IPS DF 4.7 (cell line): ENCODE results near the gene IMMP2L.
"Not testable (repeated sequence)": the region's sequence is repeated elsewhere in the genome, so short reads cannot be mapped to it uniquely, and the experiment has no call there.

ENCODE experiments used
- DNase-seq: peaks from one replicate; pipeline ENCODE4 v3.0.0-alpha.2; 2013; ENCODE audit warnings: low spot score; ENCODE audit errors: extremely low read depth

Gene IMMP2L

GRCh38 chr7:111081546-111082267, 480.6 kb downstream of the IMMP2L start:
- no peak for DNase-seq

DNA sequence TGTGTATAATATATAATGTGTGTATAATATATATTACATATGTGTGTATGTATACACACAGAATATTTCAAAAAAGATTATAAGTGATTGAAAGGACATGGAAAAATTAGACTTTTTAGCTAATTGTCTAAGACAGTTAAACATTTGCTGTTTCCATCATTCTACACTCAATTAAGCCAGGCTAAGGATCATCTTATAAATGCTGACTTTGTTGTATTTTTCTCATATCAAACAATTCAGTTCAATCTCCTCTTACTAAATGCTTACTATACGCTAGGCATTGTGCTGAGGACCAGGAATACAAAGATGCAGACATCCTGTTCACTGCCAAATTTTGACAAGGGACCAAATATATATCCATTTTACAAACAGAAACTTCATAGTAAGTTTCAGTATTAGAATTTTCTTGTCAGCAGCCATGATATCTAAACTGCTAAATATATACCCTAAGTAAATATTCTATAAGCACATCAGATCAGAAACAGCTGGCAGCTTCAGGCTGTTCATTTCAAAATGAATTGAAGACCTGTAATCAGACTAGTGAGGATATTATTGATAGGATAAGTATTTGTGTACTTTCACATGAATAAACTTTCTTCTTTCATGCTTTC, 481.7 kb downstream of the IMMP2L start:
- no peak for DNase-seq

DNA sequence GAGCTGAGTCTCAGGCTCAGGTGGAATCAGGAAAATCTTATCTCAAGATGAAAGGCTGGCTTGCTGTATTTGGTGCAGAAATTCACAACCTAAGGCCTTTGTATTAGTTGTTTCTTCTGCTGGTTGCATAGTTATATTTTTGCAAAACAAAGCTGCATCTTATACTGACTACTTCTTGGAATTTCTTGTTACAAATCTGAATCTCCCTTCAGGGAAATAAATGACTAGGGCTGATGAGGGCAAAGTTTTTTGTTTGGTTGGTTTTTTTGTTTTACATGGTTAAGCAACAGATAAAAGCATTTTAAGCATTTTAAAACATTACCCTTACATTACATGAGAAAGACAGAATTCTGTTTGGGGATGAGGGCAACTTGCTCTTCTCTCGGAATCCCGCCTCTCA, 485.3 kb downstream of the IMMP2L start:
- no peak for DNase-seq

DNA sequence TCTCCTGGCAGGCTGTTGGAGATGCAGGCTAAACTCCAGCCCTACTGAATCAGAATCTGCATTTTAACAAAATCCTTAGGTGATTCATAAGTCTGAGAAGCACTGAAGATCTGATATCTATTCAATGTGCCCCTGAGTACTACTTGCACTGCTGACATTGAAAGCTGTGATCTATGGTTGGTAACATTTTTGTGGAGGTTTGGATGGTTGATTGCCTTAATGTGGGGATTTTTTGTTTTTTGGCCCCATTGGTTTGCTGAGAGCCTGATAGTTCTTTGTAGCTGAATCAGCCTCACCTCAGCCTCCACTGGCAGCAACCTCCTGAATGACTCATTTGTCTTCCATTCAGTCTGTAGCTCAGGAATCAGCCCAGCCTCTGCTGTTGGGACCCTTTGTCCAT, 486.1 kb downstream of the IMMP2L start:
- no peak for DNase-seq

DNA sequence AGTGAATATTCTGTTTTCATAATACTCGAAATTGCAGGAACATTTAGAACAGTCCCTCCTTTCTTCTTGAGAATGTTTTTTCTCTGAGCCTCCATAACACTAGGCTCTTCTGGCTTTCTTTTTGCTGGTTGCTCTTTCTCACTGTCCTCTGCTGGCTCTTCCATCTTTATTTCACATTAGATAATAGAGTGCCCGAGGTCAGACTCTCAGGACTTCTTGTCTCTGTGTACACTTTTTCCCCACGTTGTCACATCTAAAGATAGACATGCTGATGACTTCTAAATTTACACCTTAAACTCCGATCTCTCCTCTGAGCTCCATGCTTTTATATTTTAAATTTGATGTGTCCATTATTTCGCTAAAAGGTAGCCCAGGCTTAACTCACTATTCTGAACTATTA, 486.8 kb downstream of the IMMP2L start:
- no peak for DNase-seq

- DNase-seq = no peak
Measured at GRCh38 chr7:111074748-111075146, 487.5 kb downstream of the IMMP2L start.

- no peak for DNase-seq
Measured at GRCh38 chr7:111074071-111074747, 488.1 kb downstream of the IMMP2L start.

DNA sequence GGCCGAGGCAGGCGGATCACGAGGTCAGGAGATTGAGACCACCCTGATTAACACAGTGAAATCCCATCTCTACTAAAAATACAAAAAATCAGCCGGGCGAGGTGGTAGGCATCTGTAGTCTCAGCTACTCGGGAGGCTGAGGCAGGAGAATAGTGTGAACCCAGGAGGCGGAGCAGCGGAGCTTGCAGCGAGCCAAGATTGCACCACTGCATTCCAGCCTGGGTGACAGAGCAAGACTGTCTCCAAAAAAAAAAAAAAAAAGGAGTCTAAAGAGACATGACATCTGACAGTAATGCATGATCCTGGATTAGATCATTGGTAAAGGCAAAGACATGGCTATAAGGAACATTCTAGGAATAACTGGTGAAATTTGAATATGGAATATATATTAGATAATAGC, 489.6 kb downstream of the IMMP2L start:
- not testable (repeated sequence) for DNase-seq

DNA sequence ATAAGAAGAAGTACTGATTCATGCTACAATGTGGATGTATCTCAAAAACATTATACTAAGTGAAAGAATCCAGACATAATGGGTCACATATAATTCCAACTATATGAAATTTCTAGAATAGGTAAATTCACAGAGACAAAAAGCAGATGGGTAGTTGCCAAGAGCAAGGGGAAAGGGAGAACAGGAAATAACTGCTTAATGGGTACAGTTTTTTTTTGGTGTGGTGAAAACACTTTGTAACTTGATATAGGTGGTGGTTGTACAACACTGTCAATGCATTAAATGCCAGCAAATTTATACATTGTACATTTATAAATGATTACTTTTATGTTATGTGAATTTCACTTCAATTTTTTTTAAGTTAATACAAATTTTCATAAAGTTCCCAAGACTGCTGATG, 490.7 kb downstream of the IMMP2L start:
- DNase-seq = no peak

GRCh38 chr7:111068618-111069017, 493.7 kb downstream of the IMMP2L start:
- no peak for DNase-seq

GRCh38 chr7:111067682-111068081, 494.6 kb downstream of the IMMP2L start:
- DNase-seq = no peak

DNA sequence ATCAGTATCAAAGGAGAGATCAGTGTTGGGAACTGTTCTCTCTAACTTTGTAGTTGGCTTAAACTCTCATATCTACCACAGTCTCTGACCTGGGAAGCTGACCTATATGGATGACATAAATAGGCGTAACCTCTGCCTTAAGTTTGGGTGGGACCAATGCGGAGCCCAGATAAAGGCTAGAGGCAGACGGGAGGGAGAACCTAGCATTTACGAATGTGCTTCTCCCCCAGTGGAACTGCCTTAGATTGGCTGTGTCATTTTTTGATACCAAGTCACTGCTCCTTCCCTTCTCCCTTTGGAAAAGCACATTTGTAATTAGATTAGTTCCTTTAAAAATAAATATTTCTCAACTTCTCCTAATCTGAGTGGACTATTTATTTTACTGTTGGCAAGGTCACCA, 495.0 kb downstream of the IMMP2L start:
- no peak for DNase-seq

GRCh38 chr7:111063166-111063565, 499.1 kb downstream of the IMMP2L start:
- DNase-seq = no peak

DNA sequence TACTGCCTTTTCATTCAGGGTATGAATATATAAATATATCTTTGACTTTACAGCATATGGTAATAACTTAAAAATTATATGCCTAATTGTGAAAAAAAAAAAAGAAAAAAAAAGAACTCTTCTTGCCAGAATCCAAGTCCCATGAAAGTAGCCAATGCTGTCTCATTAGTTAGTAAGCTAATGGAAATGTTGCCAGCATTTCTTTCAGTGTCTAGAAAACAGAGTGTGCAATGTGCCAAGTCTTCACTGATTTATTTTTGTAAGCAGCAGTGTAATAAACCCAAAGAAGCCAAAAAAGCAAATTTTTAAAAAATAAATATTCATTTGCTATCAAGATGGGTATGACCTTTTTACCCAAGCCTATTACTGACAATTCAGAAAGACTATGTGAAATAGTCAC, 502.5 kb downstream of the IMMP2L start:
- DNase-seq = no peak

DNA sequence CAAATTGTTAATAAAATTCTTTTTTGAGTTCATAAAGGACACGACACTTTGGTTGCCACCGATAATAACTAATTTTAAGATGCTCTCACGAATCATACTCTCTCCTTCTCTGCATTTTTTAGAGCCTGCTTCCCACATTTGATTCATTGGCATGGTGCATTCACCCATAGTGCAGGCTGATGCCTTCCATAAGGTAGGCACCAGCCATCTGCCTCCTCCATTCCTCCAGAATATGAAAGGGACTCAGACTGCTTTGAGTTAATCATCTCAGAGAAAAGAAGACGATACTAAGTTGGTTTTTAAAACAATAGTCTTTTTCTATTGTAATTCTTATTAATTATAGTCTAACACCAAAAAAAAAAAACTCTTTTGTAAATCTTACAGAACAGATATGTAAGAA, 505.2 kb downstream of the IMMP2L start:
- DNase-seq = no peak

DNA sequence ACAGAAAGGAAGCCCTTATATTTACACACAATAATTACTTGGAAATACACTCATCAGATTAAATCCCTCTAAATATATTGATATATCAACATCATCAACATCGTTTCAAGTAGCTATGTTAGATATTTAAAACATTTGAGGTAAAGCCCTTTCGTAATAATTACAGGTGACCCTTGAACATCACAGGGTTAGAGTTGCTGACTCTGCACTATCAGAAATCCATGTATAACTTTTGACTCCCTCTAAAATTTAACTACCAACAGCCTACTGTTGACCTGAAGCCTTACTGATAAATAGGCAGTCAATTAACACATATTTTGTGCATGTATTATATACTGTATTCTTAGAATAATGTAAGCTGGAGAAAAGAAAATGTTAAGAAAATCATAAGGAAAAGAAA, 505.9 kb downstream of the IMMP2L start:
- DNase-seq = no peak

DNA sequence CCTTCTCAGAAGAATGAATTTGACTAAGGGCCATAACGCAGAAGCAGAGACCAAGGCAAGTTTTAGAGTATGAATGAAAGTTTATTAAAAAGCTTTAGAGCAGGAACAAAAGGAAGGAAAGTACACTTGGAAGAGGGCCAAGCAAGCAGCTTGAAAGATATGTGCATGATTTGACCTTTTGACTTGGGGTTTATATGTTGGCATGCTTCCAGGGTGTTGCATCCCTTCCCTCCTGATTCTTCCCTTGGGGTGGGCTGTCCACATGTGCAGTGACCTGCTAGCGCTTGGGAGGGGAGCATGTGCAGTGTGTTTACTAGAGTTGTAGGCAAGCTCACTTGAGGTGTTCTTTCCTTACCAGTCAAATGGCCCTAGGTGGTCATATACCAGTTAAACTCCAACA, 509.3 kb downstream of the IMMP2L start:
- DNase-seq = no peak

DNA sequence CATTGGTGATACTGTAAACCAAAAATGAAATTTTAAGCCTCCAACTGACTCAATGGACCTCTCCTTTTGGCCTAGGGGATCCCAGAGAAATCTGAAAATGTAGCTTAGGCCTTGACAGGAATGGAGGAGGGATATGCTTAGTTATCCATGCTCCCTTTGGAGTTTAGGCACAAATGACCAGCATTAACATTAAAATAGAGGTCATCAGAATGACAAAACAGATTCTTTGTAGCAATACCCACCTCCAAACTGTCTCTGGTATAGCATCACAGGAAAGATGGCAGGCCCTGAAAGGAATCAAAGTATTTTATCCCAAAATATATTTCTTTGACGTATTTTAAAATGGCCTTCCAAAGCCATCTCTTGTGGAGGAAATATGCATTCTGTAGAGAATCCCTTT, 510.5 kb downstream of the IMMP2L start:
- DNase-seq = peak; percentile 53

DNA sequence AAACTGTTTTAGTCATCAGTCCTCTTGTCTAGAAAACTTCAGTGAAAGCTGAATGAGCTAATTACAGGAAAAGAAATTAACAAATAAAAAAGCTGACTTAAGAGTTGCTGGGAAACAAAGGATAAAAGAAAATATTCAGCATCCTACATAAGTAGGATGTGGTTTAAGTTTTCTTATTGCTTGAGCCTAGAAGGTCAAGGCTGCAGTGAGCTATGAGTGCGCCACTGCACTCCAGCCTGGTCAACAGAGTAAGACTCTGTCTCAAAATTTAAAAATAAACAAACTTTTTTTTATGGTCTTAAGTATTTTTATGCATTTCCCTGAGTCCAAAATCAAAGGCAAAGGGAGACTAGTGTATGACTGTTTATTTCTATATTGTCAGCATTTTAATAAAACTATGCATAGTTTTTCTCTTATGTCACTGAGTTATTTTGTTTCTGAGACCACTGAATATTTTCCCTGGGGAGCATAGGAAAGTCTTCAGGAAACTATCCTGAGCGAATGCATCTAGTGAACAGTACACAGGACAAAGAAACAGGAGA, 511.3 kb downstream of the IMMP2L start:
- DNase-seq = no peak

- no peak for DNase-seq
Measured at GRCh38 chr7:111049971-111050680, 512.2 kb downstream of the IMMP2L start.

GRCh38 chr7:111047595-111047994, 514.7 kb downstream of the IMMP2L start:
- DNase-seq = no peak

GRCh38 chr7:111045449-111045848, 516.8 kb downstream of the IMMP2L start:
- DNase-seq = no peak
